HG03135 (cell line): ENCODE data around the gene AFM.
A peak's percentile ranks its signal among the peaks of the same experiment; 100 is the strongest.
"Not testable (repeated sequence)": the region's sequence is repeated elsewhere in the genome, so short reads cannot be mapped to it uniquely, and the experiment has no call there.

Experiments
- ATAC-seq: cut with Tn5 transposase; IDR thresholded peaks from one replicate; pipeline ENCODE4 v1.9.1; 2021; ENCODE audit warnings: mild to moderate bottlenecking, moderate library complexity; ENCODE audit not compliant: unreplicated experiment

AFM gene

GRCh38 chr4:73499996-73500765 lies 18.6 kb downstream of the AFM start:
- no peak for ATAC-seq

- ATAC-seq, result no peak
Measured at GRCh38 chr4:73501664-73502265, 20.2 kb downstream of the AFM start.

- no peak for ATAC-seq
Measured at GRCh38 chr4:73505567-73505966, 24.0 kb downstream of the AFM start.

GRCh38 chr4:73507541-73507940 lies 26.0 kb downstream of the AFM start:
- ATAC-seq, result no peak

GRCh38 chr4:73508651-73509050 lies 27.1 kb downstream of the AFM start:
- no peak for ATAC-seq

- no peak for ATAC-seq
Measured at GRCh38 chr4:73518340-73518739, 36.8 kb downstream of the AFM start.

GRCh38 chr4:73520821-73521220 lies 39.3 kb downstream of the AFM start:
- no peak for ATAC-seq

- no peak for ATAC-seq
Measured at GRCh38 chr4:73523126-73523525, 41.6 kb downstream of the AFM start.

- no peak for ATAC-seq
Measured at GRCh38 chr4:73525611-73526010, 44.1 kb downstream of the AFM start.

- peak; percentile 63 for ATAC-seq
Measured at GRCh38 chr4:73527196-73527595, 45.7 kb downstream of the AFM start.

GRCh38 chr4:73528171-73528570 lies 46.6 kb downstream of the AFM start:
- ATAC-seq, result no peak

GRCh38 chr4:73533515-73534422 lies 52.2 kb downstream of the AFM start:
- no peak for ATAC-seq

- no peak for ATAC-seq
Measured at GRCh38 chr4:73538162-73538561, 56.6 kb downstream of the AFM start.

- ATAC-seq, result no peak
Measured at GRCh38 chr4:73539386-73539785, 57.8 kb downstream of the AFM start.

- no peak for ATAC-seq
Measured at GRCh38 chr4:73540826-73541225, 59.3 kb downstream of the AFM start.

GRCh38 chr4:73541251-73541650 lies 59.7 kb downstream of the AFM start:
- ATAC-seq, result no peak

- ATAC-seq, result no peak
Measured at GRCh38 chr4:73544620-73545019, 63.1 kb downstream of the AFM start.

- ATAC-seq, result not testable (repeated sequence)
Measured at GRCh38 chr4:73550865-73551264, 69.3 kb downstream of the AFM start.
